ENCODE results near the gene NFIA.

- TF ChIP-seq CTCF (IDR thresholded peaks at IDR 0.05) (no peak), POLR2A (IDR thresholded peaks at IDR 0.05) (no peak)
Measured at GRCh38 chr1:61241973-61242381, 159.6 kb downstream of the NFIA start.
